ENCODE results near the gene IL23R. TPM values are rescaled to one million over a fixed set of nuclear protein-coding genes. Genes with fewer than 3 reads are reported as not detected.
"Not testable (repeated sequence)": the region's sequence is repeated elsewhere in the genome, so short reads cannot be mapped to it uniquely, and the experiment has no call there.

Gene IL23R, protein sequence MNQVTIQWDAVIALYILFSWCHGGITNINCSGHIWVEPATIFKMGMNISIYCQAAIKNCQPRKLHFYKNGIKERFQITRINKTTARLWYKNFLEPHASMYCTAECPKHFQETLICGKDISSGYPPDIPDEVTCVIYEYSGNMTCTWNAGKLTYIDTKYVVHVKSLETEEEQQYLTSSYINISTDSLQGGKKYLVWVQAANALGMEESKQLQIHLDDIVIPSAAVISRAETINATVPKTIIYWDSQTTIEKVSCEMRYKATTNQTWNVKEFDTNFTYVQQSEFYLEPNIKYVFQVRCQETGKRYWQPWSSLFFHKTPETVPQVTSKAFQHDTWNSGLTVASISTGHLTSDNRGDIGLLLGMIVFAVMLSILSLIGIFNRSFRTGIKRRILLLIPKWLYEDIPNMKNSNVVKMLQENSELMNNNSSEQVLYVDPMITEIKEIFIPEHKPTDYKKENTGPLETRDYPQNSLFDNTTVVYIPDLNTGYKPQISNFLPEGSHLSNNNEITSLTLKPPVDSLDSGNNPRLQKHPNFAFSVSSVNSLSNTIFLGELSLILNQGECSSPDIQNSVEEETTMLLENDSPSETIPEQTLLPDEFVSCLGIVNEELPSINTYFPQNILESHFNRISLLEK
- total RNA-seq, result not detected
- long read RNA-seq, result 0 reads

- DNase-seq (ENCODE audit: low spot score), result no peak
- intact Hi-C loops (cut with DNase I), result no loop called here
These were observed at the start of gene IL23R for GRCh38 chr1:67166196-67166595. TSS of gene IL23R (plus strand) at chr1:67166454. CDS start at chr1:67168121, 1,667 bp downstream.

GRCh38 chr1:67118191-67118590 lies 48.1 kb upstream of the IL23R start:
- no peak for DNase-seq (ENCODE audit: low spot score)
- intact Hi-C loops (cut with DNase I), result no loop called here

DNA sequence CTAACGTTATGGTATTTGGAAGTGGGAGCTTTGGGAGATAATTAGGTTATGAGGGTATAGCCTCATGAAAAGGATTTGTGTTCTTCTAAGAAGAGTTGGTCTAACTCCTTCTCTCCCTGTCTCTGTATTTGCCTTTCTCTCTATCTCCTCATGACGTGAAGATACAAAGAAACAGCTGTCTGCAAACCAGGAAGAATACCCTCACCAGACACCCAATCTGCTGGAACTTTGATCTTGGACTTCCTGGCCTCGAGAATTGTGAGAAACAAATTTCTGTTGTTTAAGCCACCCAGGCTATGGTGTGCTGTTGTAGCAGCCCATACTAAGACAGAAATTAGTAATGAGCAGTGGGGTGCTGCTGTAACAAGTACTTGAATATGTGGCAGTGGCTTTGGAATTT lies 47.6 kb upstream of the IL23R start:
- intact Hi-C loops (cut with DNase I), result no loop called here

DNA sequence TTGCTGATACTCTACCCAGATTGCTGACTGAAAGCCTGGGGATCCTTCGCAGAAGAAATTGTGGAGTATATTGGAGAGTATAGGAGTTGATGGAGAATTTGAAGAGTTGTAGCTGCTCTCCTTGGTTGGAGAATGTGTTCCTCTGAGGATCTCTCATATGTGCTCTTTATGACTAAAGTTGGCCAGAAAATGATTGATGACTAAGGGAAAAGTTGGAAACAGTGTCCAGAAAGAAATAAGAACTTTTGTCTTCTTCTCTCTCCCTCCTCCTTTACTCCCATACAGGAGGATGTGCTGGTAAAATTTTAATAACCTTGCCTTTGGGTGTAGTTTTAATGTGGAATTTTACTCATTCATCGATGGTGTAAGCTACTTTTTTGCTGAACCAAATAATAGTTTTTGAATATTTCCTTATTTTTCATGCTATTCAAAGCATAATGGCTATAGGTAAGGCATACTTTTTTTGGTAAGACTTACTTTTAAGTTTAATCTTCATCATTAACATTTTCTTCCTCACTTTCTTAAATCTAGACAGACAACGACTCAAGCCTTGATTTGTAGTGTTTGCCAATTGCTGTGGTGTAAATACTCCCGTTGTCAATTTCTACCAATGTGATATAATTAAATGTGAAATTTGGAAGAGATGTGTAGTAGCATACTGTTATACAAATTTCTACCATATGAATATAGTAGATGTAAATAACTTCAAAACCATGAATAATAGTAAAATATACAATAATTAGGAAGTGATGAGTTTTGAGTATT lies 45.2 kb upstream of the IL23R start:
- no peak for DNase-seq (ENCODE audit: low spot score)
- intact Hi-C loops (cut with DNase I), result no loop called here

More for the DNA sequence above, 47.6 kb upstream of the IL23R start:
- DNase-seq (ENCODE audit: low spot score), result no peak

- intact Hi-C loops (cut with DNase I), result no loop called here
- no peak for DNase-seq (ENCODE audit: low spot score)
These were observed 41.8 kb upstream of the IL23R start for GRCh38 chr1:67124455-67124854.

DNA sequence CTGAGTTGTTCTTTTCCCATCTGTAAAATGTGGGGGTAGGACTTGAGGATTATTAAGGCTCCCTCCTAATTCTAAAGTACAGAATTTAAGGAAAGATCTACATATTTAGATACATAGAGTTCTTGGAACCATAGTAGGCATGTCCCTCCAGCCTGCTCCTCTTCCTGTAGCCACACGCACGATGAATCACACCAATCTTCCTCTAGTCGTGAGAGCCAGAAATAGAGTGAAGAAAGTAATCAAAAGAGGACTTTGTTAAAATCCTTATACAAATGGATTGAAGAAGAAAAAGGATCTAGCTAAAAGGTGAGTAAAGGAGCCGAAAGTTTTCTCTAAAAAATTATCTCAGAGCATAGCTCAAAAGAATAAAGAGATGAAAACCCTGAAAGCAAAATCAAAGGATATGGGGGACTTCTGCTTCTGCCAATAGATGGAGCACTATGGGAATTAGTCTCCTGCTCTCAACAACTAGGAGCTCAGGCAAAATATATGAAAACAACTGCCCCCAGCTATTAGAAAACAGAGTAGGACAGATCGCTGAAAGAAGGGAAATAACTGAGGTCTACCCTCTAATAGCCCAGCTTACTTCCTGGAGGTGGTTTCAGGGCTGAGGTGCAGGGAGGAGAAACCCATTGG lies 40.0 kb upstream of the IL23R start:
- intact Hi-C loops (cut with DNase I), result no loop called here
- no peak for DNase-seq (ENCODE audit: low spot score)

DNA sequence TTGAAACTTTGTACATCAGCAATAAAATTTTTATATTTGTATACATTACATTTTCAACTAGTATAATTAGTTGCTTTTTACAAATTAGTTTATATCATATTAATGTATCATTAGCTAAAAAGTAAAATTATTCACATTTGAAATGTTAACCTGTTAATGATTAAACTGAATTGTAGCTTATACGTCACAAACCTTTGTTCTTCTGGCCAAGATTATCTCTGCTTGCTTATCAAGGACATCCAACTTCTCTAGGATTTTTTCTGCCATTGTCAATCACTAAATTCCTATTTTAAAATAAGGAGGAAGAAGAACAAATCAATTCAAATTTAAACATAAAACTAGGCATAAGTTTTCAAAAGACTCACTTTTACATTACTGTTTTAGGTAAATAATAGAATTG lies 39.3 kb upstream of the IL23R start:
- DNase-seq (ENCODE audit: low spot score), result no peak

GRCh38 chr1:67130673-67131072 lies 35.6 kb upstream of the IL23R start:
- DNase-seq (ENCODE audit: low spot score), result no peak
- intact Hi-C loops (cut with DNase I), result no loop called here

More for the DNA sequence above, 39.3 kb upstream of the IL23R start:
- intact Hi-C loops (cut with DNase I), result no loop called here

GRCh38 chr1:67133177-67133576 lies 33.1 kb upstream of the IL23R start:
- intact Hi-C loops (cut with DNase I), result no loop called here
- DNase-seq (ENCODE audit: low spot score), result no peak

GRCh38 chr1:67134695-67135094 lies 31.6 kb upstream of the IL23R start, which contains the start of gene C1orf141:
TSS of gene C1orf141 (minus strand) at chr1:67134970. CDS start at chr1:67127240, 7,730 bp downstream.
- intact Hi-C loops (cut with DNase I), result no loop called here
- no peak for DNase-seq (ENCODE audit: low spot score)

GRCh38 chr1:67135354-67135753 lies 30.9 kb upstream of the IL23R start:
- intact Hi-C loops (cut with DNase I), result no loop called here

GRCh38 chr1:67137307-67137753 lies 28.9 kb upstream of the IL23R start:
- intact Hi-C loops (cut with DNase I), result no loop called here
- DNase-seq (ENCODE audit: low spot score), result no peak

More at GRCh38 chr1:67135354-67135753, 30.9 kb upstream of the IL23R start:
- DNase-seq (ENCODE audit: low spot score), result no peak

- intact Hi-C loops (cut with DNase I), result no loop called here
- DNase-seq (ENCODE audit: low spot score), result no peak
These were observed 27.3 kb upstream of the IL23R start for GRCh38 chr1:67138813-67139499.

GRCh38 chr1:67140460-67140859 lies 25.8 kb upstream of the IL23R start:
- DNase-seq (ENCODE audit: low spot score), result no peak
- intact Hi-C loops (cut with DNase I), result no loop called here

DNA sequence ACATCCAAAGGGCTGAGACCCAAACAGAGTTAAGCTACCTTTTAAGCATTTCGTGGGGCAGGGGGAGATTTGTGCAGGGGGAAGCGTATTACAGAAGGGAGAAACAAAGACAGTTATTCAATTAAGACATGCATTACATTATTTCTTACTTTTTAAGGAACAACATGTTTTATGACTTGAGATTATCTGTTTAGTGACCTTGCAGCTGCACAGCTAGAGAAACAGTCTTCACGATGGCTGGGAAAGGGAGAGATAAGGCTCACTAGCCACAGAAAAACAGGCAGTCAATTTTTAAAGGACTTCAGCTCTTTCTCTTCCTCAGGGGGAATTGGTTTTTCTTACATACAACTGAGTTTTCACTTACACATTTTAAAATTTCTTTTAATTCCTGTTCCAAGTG lies 24.4 kb upstream of the IL23R start:
- intact Hi-C loops (cut with DNase I), result not testable (repeated sequence)

DNA sequence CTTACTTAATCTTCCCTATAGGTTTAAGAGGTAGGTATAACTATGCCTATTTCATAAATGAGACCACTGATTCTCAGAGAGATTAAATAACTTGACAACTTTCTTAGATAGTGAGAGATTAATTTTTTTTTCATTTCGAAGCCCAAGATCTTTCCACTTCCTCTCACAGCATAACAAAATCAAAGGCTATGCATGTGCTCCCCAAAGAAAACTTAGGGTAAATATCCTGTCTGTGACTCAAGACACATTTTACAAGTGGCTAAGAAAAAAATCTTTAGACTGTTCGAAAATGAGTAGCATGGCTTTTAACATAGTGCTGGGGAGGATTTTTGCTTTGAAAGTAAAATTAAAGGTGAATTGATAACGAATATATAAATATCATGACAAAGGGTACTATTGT lies 23.3 kb upstream of the IL23R start:
- intact Hi-C loops (cut with DNase I), result no loop called here
- DNase-seq (ENCODE audit: low spot score), result no peak

More for the DNA sequence above, 24.4 kb upstream of the IL23R start:
- DNase-seq (ENCODE audit: low spot score), result not testable (repeated sequence)

DNA sequence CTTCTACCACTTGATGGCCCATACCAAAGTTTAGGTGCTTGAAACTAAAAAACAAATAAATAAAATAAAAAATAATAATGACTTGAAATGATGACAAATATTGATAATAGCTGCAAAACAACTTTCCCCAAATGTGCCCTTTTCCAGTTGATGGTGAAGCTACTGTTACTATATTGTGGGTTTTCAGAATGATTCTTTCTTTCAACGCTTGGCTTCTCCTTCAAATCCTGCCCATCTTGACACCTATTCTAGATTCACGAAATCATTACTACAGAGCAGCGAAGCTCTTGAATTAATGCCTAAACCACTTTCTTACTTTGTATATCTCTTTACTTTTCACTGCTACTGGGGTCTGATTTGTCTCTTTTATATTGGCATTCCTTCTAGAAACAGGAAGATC lies 22.3 kb upstream of the IL23R start:
- no peak for DNase-seq (ENCODE audit: low spot score)
- intact Hi-C loops (cut with DNase I), result no loop called here

DNA sequence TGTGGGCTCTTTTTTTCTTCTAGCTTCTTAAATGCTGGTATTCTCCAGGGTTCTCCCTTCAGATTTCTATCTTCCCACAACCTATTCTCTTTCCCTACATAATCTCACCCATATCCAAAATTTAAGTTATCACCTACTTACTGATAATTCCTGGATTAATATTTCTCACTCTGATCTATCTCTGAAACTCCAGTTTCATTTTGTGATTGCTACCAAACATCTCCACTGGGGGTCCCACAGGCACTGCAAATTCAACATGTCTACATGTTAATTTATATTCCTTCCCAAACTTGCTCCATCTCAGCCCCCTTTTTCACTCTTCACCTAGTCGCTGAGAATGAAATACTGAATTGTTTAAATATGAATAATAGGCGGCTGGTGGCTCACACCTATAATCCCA lies 21.6 kb upstream of the IL23R start:
- intact Hi-C loops (cut with DNase I), result loop anchor here (5.0 kb wide), 1 partner anchor 92 kb away; the partner anchor contains the start of gene SLC35D1
- no peak for DNase-seq (ENCODE audit: low spot score)

DNA sequence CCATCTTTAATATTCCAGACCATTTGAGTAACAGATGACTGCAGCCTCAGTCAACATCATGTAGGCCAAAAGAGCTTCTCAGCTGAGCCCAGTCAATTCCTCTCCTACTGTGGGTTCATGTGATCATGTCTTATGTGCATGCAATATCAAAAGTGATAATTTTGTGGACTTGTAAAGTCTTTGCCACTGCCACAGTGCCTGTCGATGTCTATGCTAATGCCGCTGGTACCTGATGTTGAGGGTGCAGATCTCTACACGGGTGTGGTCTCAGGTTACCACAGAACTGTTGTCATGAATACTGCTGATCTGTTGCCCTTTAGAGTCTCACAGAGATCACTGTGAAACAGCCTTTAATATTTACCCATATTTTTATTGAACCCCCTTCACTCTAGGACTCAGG lies 20.2 kb upstream of the IL23R start:
- no peak for DNase-seq (ENCODE audit: low spot score)
- intact Hi-C loops (cut with DNase I), result loop anchor here (5.0 kb wide), 1 partner anchor 94 kb away; the partner anchor contains the start of gene SLC35D1
